Testis (tissue), 5 donors: ENCODE measurements around the gene RSAD1. TPM values are rescaled to one million over a fixed set of nuclear protein-coding genes. Genes with fewer than 3 reads are reported as not detected.

ENCODE experiments used
- DNase-seq: peaks from one replicate; pipeline ENCODE4 v3.0.0-alpha.2; 2019
- H3K27ac ChIP-seq, 2 donors: fragments of 200-600 bp; sonication (generic); one replicate each; pipeline ENCODE4 v1.5.1; 2019
- H3K27me3 ChIP-seq: fragments of 200-600 bp; sonication (generic); one replicate; pipeline ENCODE4 v1.5.1; 2019
- H3K36me3 ChIP-seq: fragments of 200-600 bp; sonication (generic); one replicate; pipeline ENCODE4 v1.5.1; 2017; ENCODE audit warnings: low read depth; ENCODE audit errors: missing control alignments
- H3K4me1 ChIP-seq: fragments of 200-600 bp; sonication (generic); one replicate; pipeline ENCODE4 v1.5.1; 2019
- H3K4me3 ChIP-seq, 2 donors: fragments of 200-600 bp; sonication (generic); one replicate each; pipeline ENCODE4 v1.5.1; 2017 to 2019
- H3K9me3 ChIP-seq: fragments of 200-600 bp; sonication (generic); one replicate; pipeline ENCODE4 v1.5.1; 2017
- CTCF ChIP-seq, 3 experiments: fragments of 450-650 bp in 2 of 3; fragments of 200-600 bp in 1 of 3; sonication (generic) in 1 of 3; IDR thresholded peaks; one replicate each; pipeline ENCODE4 v1.5.1; 2016 to 2019; ENCODE audit warnings: antibody characterized with exemption in 3 of 3, mild to moderate bottlenecking in 2 of 3, moderate library complexity in 1 of 3
- POLR2A ChIP-seq: fragments of 450-650 bp; IDR thresholded peaks from one replicate; pipeline ENCODE4 v1.6.1; 2017; ENCODE audit warnings: antibody characterized with exemption, mild to moderate bottlenecking, moderate library complexity
- WGBS, 2 donors: methylation state at CpG; one replicate each; pipeline ENCODE4 v1.1.5; 2018; 5-methylcytosine and 5-hydroxymethylcytosine counted together
- intact Hi-C: fragments of 100-400 bp; cut with DNase I; formaldehyde crosslinking; loops from one replicate; pipeline ENCODE4 v1.15.1; 2023; ENCODE audit warnings: low total_unique reads
- long read RNA-seq, 2 donors: transcript quantifications; one replicate each; lab custom pipeline, GENCODE V29; 2026
- polyA plus RNA-seq: library from polyadenylated mRNA; stranded (reverse); fragments of 350-450 nt; fragmentation: Illumina TruSeq; extraction: RNeasy Lipid Tissue Mini Kit (QIAGEN cat#74804); gene quantifications from one replicate; pipeline ENCODE4 v1.2.3, GENCODE V29; 2014; ENCODE audit warnings: low read depth, low replicate concordance; ENCODE audit not compliant: insufficient read depth
- total RNA-seq, 2 donors: library from RNA; depleted of rRNA; stranded (reverse); fragments of >200 nt; gene quantifications; one replicate each; pipeline ENCODE4 v1.2.3, GENCODE V29; 2016

RSAD1 gene
- total RNA-seq (10 to 100 TPM; 35.7 to 38.0 TPM), polyA plus RNA-seq (25.3 TPM)
- long read RNA-seq, donor 1, transcript RSAD1-201 (9 exons, 2,528 nt), result major isoform, 10 of 11 reads
- long read RNA-seq, donor 1, partial matches to known transcripts, result 0 of 11 reads
- long read RNA-seq, donor 1, other reads (novel, unspliced or antisense), result 0 of 11 reads
- long read RNA-seq, donor 2, partial matches to known transcripts, result 10 of 14 reads
- long read RNA-seq, donor 2, other reads (novel, unspliced or antisense), result 0 of 14 reads

- intact Hi-C loops, result loop anchor here (10.0 kb wide), 1 partner anchor 104 kb away; the partner anchor contains the start of genes EME1 and MRPL27
These were observed at the start of gene RSAD1 for GRCh38 chr17:50478391-50479381. TSS of gene RSAD1 (plus strand) at chr17:50478860. CDS start at chr17:50478885, 25 bp downstream.

GRCh38 chr17:50429793-50430192, 48.9 kb upstream of the RSAD1 start:
- WGBS, 2 donors, result 95 to 96% methylated on average over 3 to 4 of the region's 4 CpGs

More at GRCh38 chr17:50478391-50479381, at the start of gene RSAD1:
- no peaks in the 10 kb centered on the region for H3K36me3 ChIP-seq
- DNase-seq, result peak; percentile 90
- H3K27ac ChIP-seq, result peak within 1 kb of the TSS; percentile 85 to 93
- H3K9me3 ChIP-seq, result no peaks in the 10 kb centered on the region
- H3K27me3 ChIP-seq, result no peaks in the 10 kb centered on the region
- 0 to 1% methylated on average over 32 to 61 of the region's 75 CpGs for WGBS, 2 donors
- TF ChIP-seq POLR2A (no peak), CTCF (IDR thresholded peaks at IDR 0.05) (peak; percentile 85 to 95 (median 91))
- peaks cover 22% of the 10 kb centered on the region for H3K4me1 ChIP-seq
- H3K4me3 ChIP-seq, result peak within 1 kb of the TSS; percentile 78 to 79

DNA sequence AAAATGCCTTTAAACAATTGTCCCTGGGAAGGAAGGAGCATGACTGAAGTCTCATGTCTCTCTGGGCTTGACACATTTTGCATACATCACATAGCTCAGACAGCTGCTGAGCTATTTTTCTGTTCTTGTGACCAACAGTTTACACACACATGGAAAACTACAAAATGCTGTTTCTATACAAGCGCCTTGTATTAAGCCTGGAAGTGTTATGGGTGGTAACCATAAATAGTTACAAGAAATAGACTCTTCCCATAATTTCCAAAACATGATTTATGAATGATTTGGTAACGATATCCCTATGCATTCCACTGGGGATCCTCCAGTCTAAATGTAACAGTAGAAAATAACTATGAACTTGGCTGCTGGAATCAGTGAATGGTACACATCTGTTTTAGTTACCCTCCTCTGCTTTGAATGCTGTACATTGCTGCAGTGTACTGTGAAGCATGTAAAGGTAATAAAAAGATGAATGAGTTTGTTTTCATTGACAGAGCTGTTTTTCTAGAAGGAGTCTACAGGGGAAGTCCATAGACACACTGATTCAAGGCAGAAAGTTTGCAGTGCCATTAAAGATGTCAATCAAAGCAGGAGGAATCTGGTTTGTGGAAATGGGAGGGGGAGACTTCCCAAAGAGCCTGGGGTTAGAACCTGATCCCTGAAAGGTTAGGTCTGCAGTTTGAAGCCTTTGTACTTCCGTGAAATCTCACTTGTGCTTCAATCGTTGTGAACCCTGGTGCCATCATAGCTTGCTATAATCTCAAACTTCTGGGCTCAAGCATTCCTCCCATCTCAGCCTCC, 47.6 kb upstream of the RSAD1 start:
- H3K4me3 ChIP-seq, result no peak overlapping the region
- intact Hi-C loops, result no loop called here
- H3K36me3 ChIP-seq, result no peaks in the 10 kb centered on the region
- H3K27ac ChIP-seq, result no peak overlapping the region
- no peak for TF ChIP-seq CTCF (IDR thresholded peaks at IDR 0.05)
- no peak for TF ChIP-seq POLR2A
- H3K27me3 ChIP-seq, result no peaks in the 10 kb centered on the region
- peaks cover 16% of the 10 kb centered on the region for H3K4me1 ChIP-seq
- no peak for DNase-seq
- H3K9me3 ChIP-seq, result no peaks in the 10 kb centered on the region
- WGBS, 2 donors, result 73 to 78% methylated on average over 4 of the region's 4 CpGs

More at GRCh38 chr17:50429793-50430192, 48.9 kb upstream of the RSAD1 start:
- Histone ChIP-seq H3K4me3 (no peak overlapping the region), H3K27me3 (no peaks in the 10 kb centered on the region), H3K4me1 (peaks cover 24% of the 10 kb centered on the region), H3K36me3 (no peaks in the 10 kb centered on the region), H3K9me3 (no peaks in the 10 kb centered on the region), H3K27ac (no peak overlapping the region)
- TF ChIP-seq CTCF (IDR thresholded peaks at IDR 0.05) (no peak), POLR2A (no peak)
- intact Hi-C loops, result no loop called here
- DNase-seq, result no peak

GRCh38 chr17:50432125-50432762, 46.4 kb upstream of the RSAD1 start:
- Histone ChIP-seq H3K36me3 (no peaks in the 10 kb centered on the region), H3K4me1 (peaks cover 10% of the 10 kb centered on the region), H3K9me3 (no peaks in the 10 kb centered on the region), H3K27me3 (no peaks in the 10 kb centered on the region), H3K27ac (no peak overlapping the region), H3K4me3 (no peak overlapping the region)
- TF ChIP-seq CTCF (IDR thresholded peaks at IDR 0.05) (no peak), POLR2A (no peak)
- intact Hi-C loops, result no loop called here
- DNase-seq, result no peak
- WGBS, 2 donors, result 70 to 89% methylated on average over 4 of the region's 4 CpGs
